ENCODE data around the gene KREMEN2.

GRCh38 chr16:2975161-2975795, 11.2 kb downstream of the KREMEN2 start:
- TF ChIP-seq, protein P1, sequence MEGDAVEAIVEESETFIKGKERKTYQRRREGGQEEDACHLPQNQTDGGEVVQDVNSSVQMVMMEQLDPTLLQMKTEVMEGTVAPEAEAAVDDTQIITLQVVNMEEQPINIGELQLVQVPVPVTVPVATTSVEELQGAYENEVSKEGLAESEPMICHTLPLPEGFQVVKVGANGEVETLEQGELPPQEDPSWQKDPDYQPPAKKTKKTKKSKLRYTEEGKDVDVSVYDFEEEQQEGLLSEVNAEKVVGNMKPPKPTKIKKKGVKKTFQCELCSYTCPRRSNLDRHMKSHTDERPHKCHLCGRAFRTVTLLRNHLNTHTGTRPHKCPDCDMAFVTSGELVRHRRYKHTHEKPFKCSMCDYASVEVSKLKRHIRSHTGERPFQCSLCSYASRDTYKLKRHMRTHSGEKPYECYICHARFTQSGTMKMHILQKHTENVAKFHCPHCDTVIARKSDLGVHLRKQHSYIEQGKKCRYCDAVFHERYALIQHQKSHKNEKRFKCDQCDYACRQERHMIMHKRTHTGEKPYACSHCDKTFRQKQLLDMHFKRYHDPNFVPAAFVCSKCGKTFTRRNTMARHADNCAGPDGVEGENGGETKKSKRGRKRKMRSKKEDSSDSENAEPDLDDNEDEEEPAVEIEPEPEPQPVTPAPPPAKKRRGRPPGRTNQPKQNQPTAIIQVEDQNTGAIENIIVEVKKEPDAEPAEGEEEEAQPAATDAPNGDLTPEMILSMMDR (IDR thresholded peaks at IDR 0.05): no peak
- TF ChIP-seq ZBTB21 (CRISPR knock-in tag; IDR thresholded peaks at IDR 0.05; ENCODE audit: borderline replicate concordance) (no peak), ZSCAN18 (CRISPR knock-in tag; IDR thresholded peaks at IDR 0.05) (no peak), ELF4 (CRISPR knock-in tag; IDR thresholded peaks at IDR 0.05; ENCODE audit: low read depth) (no peak), GABPB1 (CRISPR knock-in tag; IDR thresholded peaks at IDR 0.05) (no peak), E2F4 (CRISPR knock-in tag; IDR thresholded peaks at IDR 0.05; ENCODE audit: borderline replicate concordance, low read depth) (no peak), NR3C1 (CRISPR knock-in tag; conservative IDR thresholded peaks at IDR 0.05; ENCODE audit: low read depth) (no peak), ARID4B (CRISPR knock-in tag; IDR thresholded peaks at IDR 0.05; ENCODE audit: borderline replicate concordance) (no peak)
- TF ChIP-seq, protein P2, sequence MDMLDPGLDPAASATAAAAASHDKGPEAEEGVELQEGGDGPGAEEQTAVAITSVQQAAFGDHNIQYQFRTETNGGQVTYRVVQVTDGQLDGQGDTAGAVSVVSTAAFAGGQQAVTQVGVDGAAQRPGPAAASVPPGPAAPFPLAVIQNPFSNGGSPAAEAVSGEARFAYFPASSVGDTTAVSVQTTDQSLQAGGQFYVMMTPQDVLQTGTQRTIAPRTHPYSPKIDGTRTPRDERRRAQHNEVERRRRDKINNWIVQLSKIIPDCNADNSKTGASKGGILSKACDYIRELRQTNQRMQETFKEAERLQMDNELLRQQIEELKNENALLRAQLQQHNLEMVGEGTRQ (CRISPR knock-in tag; IDR thresholded peaks at IDR 0.05): no peak
- TF ChIP-seq, protein P3, sequence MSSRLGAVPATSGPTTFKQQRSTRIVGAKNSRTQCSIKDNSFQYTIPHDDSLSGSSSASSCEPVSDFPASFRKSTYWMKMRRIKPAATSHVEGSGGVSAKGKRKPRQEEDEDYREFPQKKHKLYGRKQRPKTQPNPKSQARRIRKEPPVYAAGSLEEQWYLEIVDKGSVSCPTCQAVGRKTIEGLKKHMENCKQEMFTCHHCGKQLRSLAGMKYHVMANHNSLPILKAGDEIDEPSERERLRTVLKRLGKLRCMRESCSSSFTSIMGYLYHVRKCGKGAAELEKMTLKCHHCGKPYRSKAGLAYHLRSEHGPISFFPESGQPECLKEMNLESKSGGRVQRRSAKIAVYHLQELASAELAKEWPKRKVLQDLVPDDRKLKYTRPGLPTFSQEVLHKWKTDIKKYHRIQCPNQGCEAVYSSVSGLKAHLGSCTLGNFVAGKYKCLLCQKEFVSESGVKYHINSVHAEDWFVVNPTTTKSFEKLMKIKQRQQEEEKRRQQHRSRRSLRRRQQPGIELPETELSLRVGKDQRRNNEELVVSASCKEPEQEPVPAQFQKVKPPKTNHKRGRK (CRISPR knock-in tag; IDR thresholded peaks at IDR 0.05; ENCODE audit: borderline replicate concordance): no peak
